GM23248 (cell line): ENCODE data around the gene NUP107.

Experiments used
- EZH2 ChIP-seq: fragments of 200-600 bp; sonication (generic); IDR thresholded peaks from 2 replicates; pipeline ENCODE4 v1.6.1; 2018; ENCODE audit warnings: antibody characterized with exemption, mild to moderate bottlenecking; ENCODE audit not compliant: insufficient read depth, poor library complexity, severe bottlenecking
- EZH2phosphoT487 ChIP-seq: fragments of 200-600 bp; sonication (generic); IDR thresholded peaks from 2 replicates; pipeline ENCODE4 v1.6.1; 2018; ENCODE audit warnings: antibody characterized with exemption, moderate library complexity, mild to moderate bottlenecking, low read depth; ENCODE audit not compliant: insufficient read depth

- TF ChIP-seq EZH2 = no peak
- no peak for TF ChIP-seq EZH2phosphoT487
Measured at GRCh38 chr12:68638171-68638570, 48.6 kb upstream of the NUP107 start.
